ENCODE data around the gene TVP23C.

DNA sequence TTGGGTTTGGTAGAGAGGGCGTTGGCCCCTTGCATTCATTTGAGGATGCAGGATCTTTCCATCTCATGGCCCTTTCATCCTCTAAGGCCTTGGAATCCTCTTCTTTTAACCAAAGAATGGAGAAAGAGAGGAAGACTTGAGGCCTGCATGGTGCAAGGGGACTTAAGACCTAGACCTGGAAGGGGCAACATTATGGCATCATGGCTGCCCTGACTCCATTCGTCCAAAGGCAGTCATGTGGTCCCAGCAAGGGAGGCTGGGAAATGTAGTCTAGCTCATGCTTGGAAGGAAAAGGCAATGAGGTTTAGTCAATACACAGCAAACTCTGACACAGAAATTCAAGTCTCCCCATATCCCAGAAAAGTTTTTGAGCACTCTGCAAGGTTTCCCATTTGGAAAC is 65.2 kb downstream of the TVP23C start:
- no peak for TF ChIP-seq TOX (CRISPR knock-in tag; IDR thresholded peaks at IDR 0.05; ENCODE audit: borderline replicate concordance)
- TF ChIP-seq ARNTL (CRISPR knock-in tag; IDR thresholded peaks at IDR 0.05; ENCODE audit: borderline replicate concordance, low read depth): no peak
- TF ChIP-seq ZFP3 (CRISPR knock-in tag; IDR thresholded peaks at IDR 0.05): no peak
- TF ChIP-seq PPARA (CRISPR knock-in tag; IDR thresholded peaks at IDR 0.05; ENCODE audit: borderline replicate concordance): no peak
- TF ChIP-seq ZNF70 (CRISPR knock-in tag; IDR thresholded peaks at IDR 0.05): no peak
- TF ChIP-seq BACH2 (CRISPR knock-in tag; IDR thresholded peaks at IDR 0.05; ENCODE audit: borderline replicate concordance): no peak
- TF ChIP-seq, protein P1, sequence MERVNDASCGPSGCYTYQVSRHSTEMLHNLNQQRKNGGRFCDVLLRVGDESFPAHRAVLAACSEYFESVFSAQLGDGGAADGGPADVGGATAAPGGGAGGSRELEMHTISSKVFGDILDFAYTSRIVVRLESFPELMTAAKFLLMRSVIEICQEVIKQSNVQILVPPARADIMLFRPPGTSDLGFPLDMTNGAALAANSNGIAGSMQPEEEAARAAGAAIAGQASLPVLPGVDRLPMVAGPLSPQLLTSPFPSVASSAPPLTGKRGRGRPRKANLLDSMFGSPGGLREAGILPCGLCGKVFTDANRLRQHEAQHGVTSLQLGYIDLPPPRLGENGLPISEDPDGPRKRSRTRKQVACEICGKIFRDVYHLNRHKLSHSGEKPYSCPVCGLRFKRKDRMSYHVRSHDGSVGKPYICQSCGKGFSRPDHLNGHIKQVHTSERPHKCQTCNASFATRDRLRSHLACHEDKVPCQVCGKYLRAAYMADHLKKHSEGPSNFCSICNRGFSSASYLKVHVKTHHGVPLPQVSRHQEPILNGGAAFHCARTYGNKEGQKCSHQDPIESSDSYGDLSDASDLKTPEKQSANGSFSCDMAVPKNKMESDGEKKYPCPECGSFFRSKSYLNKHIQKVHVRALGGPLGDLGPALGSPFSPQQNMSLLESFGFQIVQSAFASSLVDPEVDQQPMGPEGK (CRISPR knock-in tag; IDR thresholded peaks at IDR 0.05; ENCODE audit: borderline replicate concordance): no peak
- TF ChIP-seq, protein P2, sequence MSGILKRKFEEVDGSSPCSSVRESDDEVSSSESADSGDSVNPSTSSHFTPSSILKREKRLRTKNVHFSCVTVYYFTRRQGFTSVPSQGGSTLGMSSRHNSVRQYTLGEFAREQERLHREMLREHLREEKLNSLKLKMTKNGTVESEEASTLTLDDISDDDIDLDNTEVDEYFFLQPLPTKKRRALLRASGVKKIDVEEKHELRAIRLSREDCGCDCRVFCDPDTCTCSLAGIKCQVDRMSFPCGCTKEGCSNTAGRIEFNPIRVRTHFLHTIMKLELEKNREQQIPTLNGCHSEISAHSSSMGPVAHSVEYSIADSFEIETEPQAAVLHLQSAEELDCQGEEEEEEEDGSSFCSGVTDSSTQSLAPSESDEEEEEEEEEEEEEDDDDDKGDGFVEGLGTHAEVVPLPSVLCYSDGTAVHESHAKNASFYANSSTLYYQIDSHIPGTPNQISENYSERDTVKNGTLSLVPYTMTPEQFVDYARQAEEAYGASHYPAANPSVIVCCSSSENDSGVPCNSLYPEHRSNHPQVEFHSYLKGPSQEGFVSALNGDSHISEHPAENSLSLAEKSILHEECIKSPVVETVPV (CRISPR knock-in tag; IDR thresholded peaks at IDR 0.05): no peak
- TF ChIP-seq SNAI2 (CRISPR knock-in tag; IDR thresholded peaks at IDR 0.05): no peak
- TF ChIP-seq OSR1 (CRISPR knock-in tag; IDR thresholded peaks at IDR 0.05): no peak
- no peak for TF ChIP-seq RARB (CRISPR knock-in tag; IDR thresholded peaks at IDR 0.05)
- TF ChIP-seq, protein P3, sequence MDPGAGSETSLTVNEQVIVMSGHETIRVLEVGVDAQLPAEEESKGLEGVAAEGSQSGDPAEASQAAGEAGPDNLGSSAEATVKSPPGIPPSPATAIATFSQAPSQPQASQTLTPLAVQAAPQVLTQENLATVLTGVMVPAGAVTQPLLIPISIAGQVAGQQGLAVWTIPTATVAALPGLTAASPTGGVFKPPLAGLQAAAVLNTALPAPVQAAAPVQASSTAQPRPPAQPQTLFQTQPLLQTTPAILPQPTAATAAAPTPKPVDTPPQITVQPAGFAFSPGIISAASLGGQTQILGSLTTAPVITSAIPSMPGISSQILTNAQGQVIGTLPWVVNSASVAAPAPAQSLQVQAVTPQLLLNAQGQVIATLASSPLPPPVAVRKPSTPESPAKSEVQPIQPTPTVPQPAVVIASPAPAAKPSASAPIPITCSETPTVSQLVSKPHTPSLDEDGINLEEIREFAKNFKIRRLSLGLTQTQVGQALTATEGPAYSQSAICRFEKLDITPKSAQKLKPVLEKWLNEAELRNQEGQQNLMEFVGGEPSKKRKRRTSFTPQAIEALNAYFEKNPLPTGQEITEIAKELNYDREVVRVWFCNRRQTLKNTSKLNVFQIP (CRISPR knock-in tag; IDR thresholded peaks at IDR 0.05; ENCODE audit: borderline replicate concordance, low read depth): no peak
- TF ChIP-seq GLIS3 (CRISPR knock-in tag; IDR thresholded peaks at IDR 0.05): no peak
- TF ChIP-seq, protein P4, sequence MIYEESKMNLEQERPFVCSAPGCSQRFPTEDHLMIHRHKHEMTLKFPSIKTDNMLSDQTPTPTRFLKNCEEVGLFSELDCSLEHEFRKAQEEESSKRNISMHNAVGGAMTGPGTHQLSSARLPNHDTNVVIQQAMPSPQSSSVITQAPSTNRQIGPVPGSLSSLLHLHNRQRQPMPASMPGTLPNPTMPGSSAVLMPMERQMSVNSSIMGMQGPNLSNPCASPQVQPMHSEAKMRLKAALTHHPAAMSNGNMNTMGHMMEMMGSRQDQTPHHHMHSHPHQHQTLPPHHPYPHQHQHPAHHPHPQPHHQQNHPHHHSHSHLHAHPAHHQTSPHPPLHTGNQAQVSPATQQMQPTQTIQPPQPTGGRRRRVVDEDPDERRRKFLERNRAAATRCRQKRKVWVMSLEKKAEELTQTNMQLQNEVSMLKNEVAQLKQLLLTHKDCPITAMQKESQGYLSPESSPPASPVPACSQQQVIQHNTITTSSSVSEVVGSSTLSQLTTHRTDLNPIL (CRISPR knock-in tag; IDR thresholded peaks at IDR 0.05; ENCODE audit: low read depth): no peak

Measured in SK-N-SH treated with all-trans-retinoic acid at 6 μM for 48 hours (cell line).